HG03558 (cell line): Measurements from ENCODE around the gene UXT.
"Not testable (repeated sequence)": the region's sequence is repeated elsewhere in the genome, so short reads cannot be mapped to it uniquely, and the experiment has no call there.

Experiments
- ATAC-seq: cut with Tn5 transposase; IDR thresholded peaks from one replicate; pipeline ENCODE4 v1.9.1; 2021; ENCODE audit warnings: moderate number of reproducible peaks; ENCODE audit not compliant: unreplicated experiment; ENCODE audit errors: extremely low read depth

Gene UXT, protein sequence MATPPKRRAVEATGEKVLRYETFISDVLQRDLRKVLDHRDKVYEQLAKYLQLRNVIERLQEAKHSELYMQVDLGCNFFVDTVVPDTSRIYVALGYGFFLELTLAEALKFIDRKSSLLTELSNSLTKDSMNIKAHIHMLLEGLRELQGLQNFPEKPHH

DNA sequence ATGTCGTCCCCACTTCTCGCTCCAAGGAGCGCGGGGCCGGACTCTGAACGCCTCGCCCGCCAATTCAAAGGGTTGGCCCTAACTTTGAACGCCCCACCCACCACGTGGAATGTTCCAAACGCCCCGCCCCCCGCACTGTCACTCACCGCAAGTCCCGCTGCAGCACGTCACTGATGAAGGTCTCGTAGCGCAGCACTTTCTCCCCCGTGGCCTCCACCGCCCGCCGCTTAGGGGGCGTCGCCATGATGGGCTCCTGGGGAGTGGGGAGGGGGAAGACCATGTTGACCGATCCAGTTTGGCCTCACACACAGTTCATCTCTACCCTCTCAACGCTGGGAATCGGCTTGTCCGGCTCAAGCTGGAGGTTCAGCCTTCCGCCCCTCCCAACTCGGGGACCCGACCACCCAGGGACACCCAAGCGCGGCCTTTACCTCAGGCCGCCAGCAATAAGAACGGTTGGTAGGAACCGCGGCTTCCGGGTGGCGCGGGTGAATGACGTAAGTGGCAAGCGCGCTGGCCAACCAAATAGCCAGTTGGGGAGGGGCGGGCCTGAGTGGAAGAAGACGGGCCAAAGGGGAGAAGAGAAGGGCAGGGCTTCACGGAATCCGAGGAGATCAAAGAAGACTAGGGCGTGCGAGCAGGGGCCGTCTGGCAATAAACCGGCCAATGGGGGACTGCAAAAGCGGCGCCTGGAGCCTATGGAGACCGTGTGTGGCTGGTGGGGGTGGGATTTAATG is at the start of gene UXT:
UXT (minus strand) TSS at position 497 of the 737 bp plus-strand sequence; CDS start at position 244, 253 bp downstream.
- peak; percentile 41 for ATAC-seq

DNA sequence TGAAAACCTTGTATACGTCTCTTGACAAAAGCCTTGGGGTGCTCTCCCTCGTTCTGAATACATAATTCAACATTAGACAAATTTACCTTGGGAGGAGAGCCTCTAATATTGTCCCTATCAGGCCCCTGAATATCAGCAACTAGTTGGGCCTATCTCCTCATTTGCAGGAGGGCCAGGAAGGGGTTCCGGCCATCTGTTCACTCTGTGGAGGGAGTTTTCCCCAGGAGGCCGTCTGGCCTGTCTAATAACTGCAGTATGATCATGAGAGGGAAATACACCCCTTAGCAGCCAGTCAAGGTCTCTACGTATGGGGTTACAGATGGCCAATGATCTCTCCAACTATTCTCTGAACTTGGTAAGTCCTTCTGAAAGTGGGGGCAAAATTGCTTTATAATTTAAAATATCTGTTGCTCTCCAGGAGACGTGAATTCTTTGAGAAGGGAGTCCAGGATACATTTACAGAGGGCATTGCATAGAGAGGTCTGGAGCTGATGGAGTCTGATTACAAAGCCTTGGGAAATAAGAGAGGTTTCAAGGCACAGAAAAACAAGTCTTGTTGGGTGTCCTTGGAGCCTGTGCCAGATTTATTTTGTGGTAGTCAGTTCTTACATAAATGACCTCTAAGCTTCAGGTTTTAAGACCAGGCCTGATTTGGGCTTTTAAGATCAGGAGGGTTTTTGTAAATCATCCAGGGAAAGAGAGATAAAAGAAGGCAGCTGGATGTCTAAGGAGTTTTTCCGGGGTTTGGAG is 48.2 kb upstream of the UXT start:
- no peak for ATAC-seq

DNA sequence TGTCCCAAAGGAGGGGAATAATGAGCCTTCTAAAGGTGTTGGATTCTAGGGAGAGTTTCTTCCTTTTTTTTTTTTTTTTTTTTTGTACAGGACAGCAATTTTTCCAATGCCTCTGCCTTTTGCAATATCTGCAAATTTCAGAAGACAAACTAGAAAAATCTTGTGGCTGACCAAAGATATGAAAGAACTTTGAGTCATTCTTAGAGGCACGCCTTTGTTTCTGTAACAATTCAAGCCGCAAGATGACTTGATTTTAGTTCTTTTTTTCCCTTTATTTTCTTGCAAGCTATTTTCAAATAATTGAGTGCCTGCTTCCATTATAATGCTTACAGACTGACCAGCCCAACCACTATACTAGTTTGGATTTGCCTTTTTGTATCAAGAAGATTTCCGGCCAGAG is 47.6 kb upstream of the UXT start:
- ATAC-seq, result no peak

DNA sequence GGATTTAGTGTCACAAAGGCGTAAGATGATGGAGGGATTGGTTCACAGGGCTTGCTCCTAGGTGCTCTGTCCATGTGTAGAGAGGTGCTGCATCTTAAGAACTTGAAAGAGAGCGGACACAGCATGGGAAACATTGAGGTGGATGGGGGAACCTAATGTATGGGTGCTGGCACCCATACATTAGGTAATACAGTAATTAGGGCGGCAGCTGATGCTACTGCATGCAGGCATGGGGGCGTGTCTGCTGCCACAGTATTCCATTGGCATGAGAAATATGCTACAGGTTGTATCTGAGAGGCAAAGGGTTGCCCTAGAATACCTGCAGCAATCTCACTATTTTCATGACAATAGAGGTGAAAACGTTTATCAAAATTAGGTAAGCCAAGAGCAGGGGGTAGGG is 45.8 kb upstream of the UXT start:
- no peak for ATAC-seq

DNA sequence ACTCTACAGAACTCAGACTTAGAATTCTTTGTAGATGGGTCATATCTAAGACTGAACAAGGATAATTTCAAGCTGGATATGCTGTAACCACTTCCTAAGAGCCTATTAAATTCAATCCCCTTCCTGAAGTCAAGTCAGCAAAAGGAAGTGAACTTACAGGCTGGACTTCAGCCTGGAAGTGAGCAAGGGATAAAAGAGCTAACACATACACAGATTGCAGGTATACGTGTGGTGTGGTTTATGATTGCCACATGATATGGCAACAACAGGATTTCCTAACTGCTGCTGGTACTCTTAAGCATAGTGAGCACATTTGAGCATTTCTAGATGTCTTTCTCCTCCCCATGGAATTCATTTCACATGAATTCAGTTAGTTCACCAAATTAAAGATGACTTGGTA is 38.2 kb upstream of the UXT start:
- no peak for ATAC-seq

DNA sequence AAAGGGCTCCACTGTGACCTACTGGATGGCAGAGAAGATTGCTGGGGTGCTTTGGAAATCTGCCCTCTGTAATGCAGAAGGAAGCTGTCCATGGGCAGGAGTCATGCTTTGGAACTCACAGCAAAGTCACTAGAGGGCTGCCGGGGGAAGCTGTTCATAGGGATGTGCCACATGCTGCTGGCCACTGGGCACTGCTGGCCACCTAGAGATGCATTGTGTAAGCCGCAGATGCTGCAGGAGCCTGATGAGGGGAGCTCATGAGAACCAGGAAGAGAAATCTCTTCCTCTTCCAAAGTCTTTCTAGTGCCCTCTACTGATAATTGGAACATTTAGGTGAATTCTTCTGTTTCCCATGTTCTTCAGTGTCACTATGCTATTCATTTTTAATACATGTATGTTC is 31.2 kb upstream of the UXT start:
- no peak for ATAC-seq

DNA sequence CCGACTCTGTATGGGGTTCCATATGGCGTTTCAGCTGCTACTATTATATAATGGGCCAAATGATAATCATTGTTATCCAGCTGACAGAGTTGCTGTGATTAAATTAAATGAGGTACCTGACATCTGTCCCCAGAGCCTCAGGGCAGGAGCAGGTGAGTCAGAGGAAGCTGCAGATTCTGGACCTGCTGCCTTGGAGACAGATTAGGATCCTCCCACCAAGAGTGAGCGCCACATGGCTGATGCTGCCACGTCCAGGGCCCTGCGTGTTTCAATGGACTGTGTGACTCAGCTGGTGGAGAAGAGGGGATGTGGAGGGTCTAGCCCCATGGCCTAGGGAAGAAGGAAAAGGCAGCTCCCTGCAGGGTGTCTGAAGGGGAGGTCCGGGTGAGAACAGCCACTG is 28.3 kb upstream of the UXT start:
- no peak for ATAC-seq

DNA sequence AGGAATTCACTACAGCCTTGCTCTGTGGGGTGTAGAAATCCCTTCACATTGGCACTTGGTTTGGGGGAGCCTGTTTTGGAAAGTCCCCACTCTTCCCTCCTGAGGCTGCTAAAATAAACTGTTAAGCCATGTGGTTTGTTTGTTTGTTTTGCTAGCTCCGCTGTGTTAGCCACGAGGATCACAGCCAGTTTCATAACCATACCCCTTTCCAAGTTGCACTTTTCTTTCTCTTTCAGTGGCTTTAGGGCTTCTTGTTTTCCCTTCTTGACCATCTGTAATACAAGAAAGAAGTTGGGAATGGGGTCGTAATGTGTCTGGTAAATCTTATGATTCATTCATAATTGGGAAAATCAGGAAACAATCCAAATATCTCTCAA is 24.8 kb upstream of the UXT start:
- ATAC-seq, result no peak

DNA sequence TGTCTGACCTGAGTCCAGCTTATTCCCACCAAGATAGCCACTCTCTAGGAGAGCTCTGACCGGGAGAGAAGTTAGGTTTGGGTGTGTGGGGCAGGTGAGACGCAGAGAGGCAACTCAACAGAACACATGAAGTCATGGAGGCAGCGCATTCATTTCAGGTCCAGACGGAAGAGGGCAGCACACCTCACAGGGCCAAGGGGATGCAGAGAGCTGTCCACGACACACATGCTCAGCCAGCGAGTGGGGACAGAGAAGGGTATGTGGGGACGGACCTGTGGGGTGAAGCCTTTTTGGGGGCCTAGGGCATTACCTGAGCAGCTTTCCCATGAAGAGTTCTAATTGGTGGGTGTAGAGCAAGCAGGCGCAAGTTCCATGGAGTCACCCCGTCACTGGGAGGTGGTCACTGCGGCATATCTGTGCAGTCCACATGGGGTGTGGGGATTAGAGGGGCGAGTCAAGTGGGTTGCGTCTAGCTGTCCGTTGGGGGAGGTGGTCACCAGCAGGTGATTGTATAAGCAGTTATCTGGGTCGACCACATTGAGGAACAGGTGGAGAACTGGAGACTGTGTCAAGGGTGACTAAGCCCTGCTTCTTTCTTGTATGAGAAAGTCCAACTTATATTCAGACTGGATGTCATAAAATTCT is 24.3 kb upstream of the UXT start:
- no peak for ATAC-seq

DNA sequence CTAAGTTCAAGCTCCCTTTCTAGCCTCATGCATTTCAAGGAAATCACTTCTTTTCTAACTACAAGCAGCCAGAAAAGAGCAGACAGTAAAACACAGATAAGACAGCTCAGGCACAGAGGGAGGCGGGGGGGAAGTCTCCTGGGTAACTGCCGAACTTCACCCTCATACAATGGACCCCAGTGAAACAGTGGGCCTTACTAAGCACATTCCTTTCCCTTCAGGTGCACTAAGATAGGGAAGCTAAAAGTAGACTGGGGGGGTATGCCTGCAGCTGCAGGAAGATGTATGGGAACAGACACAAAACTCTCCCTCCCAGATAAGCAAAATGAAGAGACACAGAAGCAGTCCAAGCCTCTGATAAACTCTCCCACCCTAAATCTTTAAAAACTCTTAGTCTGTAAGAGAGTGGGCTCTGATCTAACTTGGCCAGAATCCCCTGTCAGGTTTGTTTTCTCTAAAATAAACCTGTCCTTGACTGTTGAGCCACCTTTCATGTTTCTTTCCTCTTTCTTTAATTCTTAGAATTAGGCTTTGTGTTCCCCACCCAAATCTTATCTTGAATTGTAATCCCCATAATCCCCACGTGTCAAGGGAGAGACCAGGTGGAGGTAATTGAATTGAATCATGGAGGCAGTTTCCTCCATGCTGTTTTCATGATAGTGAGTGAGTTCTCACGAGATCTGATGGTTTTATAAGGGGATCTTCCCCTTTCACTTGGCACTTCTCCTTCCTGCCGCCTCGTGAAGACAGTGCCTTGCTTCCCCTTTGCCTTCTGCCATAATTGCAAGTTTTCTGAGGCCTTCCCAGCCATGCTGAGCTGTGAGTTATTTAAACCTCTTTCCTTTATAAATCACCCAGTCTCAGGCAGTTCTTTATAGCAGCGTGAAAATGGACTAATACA is 17.2 kb upstream of the UXT start:
- ATAC-seq, result not testable (repeated sequence)

DNA sequence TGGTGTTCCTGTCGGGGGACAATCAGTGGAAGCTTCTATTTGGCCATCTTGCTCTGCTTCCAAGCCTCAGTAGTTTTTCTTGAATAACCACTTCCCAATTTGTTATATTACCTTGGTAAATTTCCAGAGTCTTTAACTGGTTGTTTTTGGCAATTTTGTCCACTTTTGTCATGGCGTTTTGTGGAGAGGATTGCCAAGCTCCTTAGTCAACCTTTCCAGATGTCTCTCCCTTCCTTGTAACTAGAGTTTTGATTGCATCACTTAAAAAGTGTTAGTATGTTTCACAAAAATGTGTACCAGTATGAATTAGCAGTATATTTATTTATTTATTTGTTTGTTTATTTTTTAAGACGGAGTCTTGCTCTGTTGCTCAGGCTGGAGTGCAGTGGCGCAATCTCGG is 15.8 kb upstream of the UXT start:
- ATAC-seq, result no peak

DNA sequence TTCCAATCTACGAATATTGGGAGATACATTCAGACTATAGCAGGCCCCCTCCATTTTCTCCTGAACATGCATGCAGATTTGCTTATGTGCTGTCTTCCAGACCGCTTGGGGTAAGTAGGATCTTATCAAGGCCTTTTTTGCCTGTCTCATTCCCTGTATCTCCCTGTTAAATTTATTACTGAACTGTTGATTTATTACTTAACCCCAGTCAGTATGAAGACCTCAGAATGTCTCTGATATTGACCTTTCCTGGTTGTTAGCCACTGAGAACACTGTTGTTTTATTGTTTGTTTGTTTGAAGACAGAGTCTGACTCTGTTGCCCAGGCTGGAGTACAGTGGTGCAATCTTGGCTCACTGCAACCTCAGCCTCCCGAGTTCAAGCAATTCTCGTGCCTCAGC is 6.8 kb upstream of the UXT start:
- not testable (repeated sequence) for ATAC-seq

DNA sequence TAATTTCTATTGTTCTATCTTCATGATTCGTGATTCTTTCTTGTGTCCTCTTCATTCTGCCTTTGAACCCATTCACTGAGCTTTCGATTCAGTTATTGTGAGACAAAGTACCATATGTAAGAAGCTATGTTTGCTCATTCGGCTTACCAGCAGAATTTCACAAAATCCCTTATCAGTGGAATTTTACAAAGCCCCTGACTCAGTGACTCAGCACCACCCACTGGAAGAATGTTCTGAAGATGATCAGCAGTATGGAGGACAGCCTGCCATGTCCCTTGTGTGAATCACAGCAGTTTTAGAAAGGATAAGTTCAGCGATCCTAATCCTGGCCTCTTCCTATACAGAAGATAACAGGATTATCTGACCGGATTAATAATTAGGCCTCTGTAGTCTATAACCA is 5.8 kb upstream of the UXT start:
- no peak for ATAC-seq

DNA sequence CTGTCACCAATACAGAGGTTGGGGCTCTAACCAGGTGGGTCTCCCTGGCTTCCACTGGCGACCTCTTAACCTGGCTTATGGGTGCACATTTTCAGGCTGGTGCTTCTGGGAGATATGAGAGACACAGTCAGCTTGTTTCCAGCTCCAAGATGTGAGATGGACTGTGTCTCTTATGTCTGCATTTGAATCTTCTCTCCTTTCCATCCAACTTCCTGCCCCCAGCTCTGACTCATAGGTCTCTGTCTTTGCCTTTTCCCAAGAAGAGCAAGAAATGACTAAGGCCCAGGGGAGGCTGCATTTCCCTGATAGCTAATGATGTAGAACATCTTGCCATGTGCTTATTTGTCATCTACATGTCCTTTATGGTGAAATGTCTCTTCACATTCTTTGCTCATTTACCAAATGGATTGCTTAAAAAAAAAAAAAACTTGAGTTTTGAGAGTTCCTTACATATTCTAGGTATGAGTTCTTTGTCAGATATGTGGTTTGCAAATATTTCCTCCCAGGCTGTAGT is 3.2 kb upstream of the UXT start:
- no peak for ATAC-seq

DNA sequence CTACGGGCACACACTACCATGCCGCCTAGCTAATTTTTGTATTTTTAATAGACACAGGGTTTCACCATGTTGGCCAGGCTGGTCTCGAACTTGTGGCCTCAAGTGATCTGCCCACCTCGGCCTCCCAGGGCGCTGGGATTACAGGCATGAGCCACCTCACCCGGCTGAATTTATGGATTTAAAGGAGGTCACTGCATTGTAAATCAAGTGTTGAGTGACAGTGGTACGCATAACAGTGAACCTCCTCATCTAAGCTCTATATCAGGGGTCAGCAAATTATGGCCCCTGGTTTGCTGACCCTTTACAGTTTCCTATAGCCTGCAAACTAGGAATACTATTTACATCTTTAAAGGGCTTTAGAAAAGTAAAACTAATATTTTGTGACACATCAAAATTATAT is 2.6 kb upstream of the UXT start:
- ATAC-seq, result no peak

DNA sequence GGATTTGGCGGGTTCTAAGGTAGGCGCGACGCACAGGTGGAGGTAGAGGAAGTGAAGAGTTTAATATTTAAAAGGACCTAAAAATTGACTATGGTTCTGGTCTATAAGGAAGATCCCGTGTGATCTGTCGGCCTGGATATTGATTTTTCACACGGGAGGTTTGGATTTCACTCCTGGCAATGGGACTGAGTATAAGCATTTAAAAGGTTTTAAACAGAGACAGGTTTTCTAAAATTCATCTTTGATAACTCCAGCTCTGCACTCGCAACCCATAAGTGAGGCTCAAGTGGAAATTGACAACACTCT is 394 bp upstream of the UXT start:
- ATAC-seq, result no peak

DNA sequence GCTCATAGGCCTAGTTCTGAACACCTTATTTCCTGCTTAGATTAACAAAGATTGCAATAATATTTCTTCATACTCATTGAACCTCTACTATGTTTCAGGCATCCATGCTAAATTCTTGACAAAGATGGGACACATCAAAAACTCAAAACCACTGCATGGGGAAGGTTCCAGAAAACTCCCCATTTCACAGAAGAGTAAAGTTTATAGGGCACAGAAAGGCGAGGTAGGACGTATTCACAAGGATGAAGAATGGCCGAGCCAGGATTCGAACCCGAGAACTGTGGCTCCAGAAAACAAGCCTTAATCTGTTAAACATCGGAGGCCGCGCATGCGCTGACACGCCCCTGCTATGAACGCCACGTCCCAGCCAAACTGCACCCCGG is 688 bp downstream of the UXT start:
- ATAC-seq, result no peak

DNA sequence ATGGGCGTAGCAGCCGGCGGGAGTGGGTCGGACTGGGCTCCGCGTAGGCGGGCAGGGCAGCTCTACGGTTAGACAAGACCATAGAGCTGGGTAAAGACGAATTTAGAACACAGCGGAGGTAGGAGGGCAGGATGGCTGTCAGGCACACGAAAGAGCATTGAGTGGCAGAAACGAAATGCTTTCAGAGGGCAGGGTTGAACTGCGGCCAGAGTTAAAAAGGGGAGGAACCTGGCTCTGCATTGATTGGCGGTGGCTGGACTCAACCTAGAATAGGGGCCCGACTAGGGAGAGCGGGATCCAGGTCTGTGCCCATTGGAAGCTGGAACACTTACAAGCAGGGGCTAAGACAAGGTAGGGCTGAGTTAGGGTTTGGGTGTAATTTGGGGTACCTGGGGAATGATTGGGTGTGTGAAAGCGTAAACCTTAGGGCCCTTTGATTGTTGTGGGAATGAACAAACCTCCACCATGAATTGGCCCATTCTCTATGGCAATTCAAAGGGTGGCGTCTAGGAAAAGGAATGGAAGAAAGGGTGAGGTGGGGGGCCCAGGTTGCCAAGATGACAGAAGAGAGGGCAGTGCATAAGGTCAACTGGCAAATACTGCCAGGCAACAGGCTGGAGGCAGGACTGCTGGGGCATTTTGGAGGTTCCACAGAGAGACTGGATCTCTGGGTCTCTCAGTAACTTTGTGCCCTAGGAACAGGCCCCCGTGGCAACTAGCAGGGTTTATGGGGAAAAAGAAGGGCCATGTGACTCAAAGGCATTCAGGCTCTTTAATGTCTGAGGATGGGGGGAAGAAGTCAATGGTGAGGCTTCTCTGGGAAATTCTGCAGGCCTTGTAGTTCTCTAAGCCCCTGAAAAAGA is 7.7 kb downstream of the UXT start:
- ATAC-seq, result no peak
